Ishikawa (cell line): ENCODE results near the gene SYK.

Experiments used
- CEBPB ChIP-seq: IDR thresholded peaks from 2 replicates; pipeline ENCODE4 v1.6.1; 2012
- CREB1 ChIP-seq: IDR thresholded peaks from 2 replicates; pipeline ENCODE4 v1.6.1; 2012; ENCODE audit warnings: low read depth
- EGR1 ChIP-seq: IDR thresholded peaks from 2 replicates; pipeline ENCODE4 v1.6.1; 2012
- EP300 ChIP-seq: IDR thresholded peaks from 2 replicates; pipeline ENCODE4 v1.6.1; 2012; ENCODE audit warnings: borderline replicate concordance
- FOXM1 ChIP-seq: IDR thresholded peaks from 2 replicates; pipeline ENCODE4 v1.6.1; 2012; ENCODE audit warnings: low read depth, borderline replicate concordance
- NFIC ChIP-seq: IDR thresholded peaks from 2 replicates; pipeline ENCODE4 v1.6.1; 2012
- RAD21 ChIP-seq: IDR thresholded peaks from 2 replicates; pipeline ENCODE4 v1.6.1; 2012; ENCODE audit warnings: low read depth
- TAF1 ChIP-seq: IDR thresholded peaks from 2 replicates; pipeline ENCODE4 v1.6.1; 2012; ENCODE audit warnings: low read depth, mild to moderate bottlenecking
- TCF12 ChIP-seq: IDR thresholded peaks from 2 replicates; pipeline ENCODE4 v1.6.1; 2012; ENCODE audit warnings: low read depth
- TEAD4 ChIP-seq: IDR thresholded peaks from 2 replicates; pipeline ENCODE4 v1.6.1; 2012
- YY1 ChIP-seq: IDR thresholded peaks from 2 replicates; pipeline ENCODE4 v1.6.1; 2012; ENCODE audit warnings: low read depth
- ZBTB7A ChIP-seq: IDR thresholded peaks from 2 replicates; pipeline ENCODE4 v1.6.1; 2012; ENCODE audit warnings: low read depth
- TF ChIP-seq, protein P1 (sequence below): IDR thresholded peaks from 2 replicates; pipeline ENCODE4 v1.6.1; 2012; ENCODE audit warnings: low read depth, mild to moderate bottlenecking
- TF ChIP-seq, protein P2 (sequence below): IDR thresholded peaks from 2 replicates; pipeline ENCODE4 v1.6.1; 2012
- TF ChIP-seq, protein P3 (sequence below): IDR thresholded peaks from 2 replicates; pipeline ENCODE4 v1.6.1; 2012

Gene SYK

GRCh38 chr9:90826326-90827020, 24.9 kb downstream of the SYK start:
- no peak for TF ChIP-seq YY1

DNA sequence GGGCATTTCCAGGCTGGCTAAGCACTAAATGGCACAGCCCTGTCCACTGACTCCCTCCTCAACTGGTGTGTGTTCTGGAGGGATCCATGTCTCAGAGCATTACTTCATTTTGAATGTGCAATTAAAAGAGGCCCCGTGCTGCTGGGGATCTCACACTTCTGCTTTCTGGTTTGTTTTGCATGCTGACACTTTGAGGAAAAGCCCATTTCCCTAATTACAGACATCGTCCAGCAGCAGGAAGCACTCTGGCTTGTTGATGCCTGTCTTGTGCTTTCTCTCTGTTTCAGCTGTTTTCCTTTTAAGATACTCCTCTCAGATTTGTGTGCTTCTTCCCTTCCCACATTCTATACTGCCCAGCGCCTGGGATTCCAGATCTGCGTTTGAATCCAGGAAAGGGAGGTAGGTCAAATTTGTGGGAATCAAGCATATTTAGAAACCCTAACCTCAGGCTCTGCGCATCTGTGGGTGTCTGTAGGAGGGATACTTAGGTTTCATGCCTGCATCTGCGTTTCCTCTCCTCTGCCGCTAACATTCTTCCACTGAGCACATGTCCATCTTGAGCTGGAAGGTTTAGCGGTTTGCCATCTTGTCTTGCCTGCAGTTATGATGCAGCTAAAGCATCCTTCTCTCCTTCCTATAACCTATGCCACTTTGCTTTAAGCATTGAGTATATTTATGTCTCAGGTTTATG, 25.7 kb downstream of the SYK start:
- TF ChIP-seq FOXM1 (no peak), NFIC (no peak), EP300 (no peak), ZBTB7A (no peak), EGR1 (no peak), YY1 (no peak), RAD21 (no peak), CEBPB (no peak), CREB1 (no peak), TCF12 (no peak), TAF1 (no peak), TEAD4 (no peak)
- TF ChIP-seq, protein P1, sequence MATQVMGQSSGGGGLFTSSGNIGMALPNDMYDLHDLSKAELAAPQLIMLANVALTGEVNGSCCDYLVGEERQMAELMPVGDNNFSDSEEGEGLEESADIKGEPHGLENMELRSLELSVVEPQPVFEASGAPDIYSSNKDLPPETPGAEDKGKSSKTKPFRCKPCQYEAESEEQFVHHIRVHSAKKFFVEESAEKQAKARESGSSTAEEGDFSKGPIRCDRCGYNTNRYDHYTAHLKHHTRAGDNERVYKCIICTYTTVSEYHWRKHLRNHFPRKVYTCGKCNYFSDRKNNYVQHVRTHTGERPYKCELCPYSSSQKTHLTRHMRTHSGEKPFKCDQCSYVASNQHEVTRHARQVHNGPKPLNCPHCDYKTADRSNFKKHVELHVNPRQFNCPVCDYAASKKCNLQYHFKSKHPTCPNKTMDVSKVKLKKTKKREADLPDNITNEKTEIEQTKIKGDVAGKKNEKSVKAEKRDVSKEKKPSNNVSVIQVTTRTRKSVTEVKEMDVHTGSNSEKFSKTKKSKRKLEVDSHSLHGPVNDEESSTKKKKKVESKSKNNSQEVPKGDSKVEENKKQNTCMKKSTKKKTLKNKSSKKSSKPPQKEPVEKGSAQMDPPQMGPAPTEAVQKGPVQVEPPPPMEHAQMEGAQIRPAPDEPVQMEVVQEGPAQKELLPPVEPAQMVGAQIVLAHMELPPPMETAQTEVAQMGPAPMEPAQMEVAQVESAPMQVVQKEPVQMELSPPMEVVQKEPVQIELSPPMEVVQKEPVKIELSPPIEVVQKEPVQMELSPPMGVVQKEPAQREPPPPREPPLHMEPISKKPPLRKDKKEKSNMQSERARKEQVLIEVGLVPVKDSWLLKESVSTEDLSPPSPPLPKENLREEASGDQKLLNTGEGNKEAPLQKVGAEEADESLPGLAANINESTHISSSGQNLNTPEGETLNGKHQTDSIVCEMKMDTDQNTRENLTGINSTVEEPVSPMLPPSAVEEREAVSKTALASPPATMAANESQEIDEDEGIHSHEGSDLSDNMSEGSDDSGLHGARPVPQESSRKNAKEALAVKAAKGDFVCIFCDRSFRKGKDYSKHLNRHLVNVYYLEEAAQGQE, result no peak
- TF ChIP-seq, protein P2, sequence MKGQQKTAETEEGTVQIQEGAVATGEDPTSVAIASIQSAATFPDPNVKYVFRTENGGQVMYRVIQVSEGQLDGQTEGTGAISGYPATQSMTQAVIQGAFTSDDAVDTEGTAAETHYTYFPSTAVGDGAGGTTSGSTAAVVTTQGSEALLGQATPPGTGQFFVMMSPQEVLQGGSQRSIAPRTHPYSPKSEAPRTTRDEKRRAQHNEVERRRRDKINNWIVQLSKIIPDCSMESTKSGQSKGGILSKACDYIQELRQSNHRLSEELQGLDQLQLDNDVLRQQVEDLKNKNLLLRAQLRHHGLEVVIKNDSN, result no peak
- TF ChIP-seq, protein P3, sequence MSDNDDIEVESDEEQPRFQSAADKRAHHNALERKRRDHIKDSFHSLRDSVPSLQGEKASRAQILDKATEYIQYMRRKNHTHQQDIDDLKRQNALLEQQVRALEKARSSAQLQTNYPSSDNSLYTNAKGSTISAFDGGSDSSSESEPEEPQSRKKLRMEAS, result no peak

GRCh38 chr9:90830051-90830450, 28.4 kb downstream of the SYK start:
- TF ChIP-seq CEBPB (no peak), FOXM1 (no peak), EP300 (no peak), TCF12 (no peak), RAD21 (no peak), ZBTB7A (no peak), NFIC (no peak), TAF1 (no peak), TEAD4 (no peak), EGR1 (no peak), YY1 (no peak), CREB1 (no peak)
- TF ChIP-seq, protein P3, result no peak
- TF ChIP-seq, protein P2, result no peak
- TF ChIP-seq, protein P1, result no peak

DNA sequence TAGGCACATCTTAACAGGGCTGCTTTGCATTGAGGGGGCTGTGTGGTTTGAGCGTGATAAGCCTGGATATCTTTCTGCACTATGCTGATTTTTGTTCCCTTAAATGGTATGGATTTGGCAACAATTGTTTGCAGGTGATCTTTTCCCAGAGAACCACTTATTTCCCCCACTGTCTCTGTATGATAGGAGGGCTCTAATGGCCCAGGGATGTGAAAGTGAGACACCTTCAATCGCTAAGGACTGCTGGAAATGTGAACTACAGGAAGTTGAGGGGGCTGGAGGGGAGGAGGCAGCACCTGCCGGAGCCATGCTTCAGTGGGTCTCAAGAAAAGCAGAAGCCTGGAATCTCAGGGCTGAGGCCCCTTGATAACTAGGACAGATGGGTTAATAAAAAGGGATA, 29.4 kb downstream of the SYK start:
- TF ChIP-seq, protein P3, result no peak
- TF ChIP-seq EP300 (no peak), ZBTB7A (no peak), RAD21 (no peak), TEAD4 (no peak), CEBPB (no peak), TCF12 (no peak), YY1 (no peak), TAF1 (no peak), NFIC (no peak), FOXM1 (no peak), EGR1 (no peak), CREB1 (no peak)
- TF ChIP-seq, protein P1, result no peak
- TF ChIP-seq, protein P2, result no peak
